Fibroblast of the aortic adventitia (primary cell): ENCODE results near the gene MARCHF4. TPM values are rescaled to one million over a fixed set of nuclear protein-coding genes. Genes with fewer than 3 reads are reported as not detected.

Source experiments
- DNase-seq: peaks from one replicate; pipeline ENCODE4 v3.0.0-alpha.2; 2010; ENCODE audit warnings: low read depth
- H3K4me3 ChIP-seq: 2 replicates; pipeline ENCODE4 v1.5.1; 2011; ENCODE audit warnings: low read depth, mild to moderate bottlenecking, control low read depth, low read length, moderate library complexity
- CTCF ChIP-seq: IDR thresholded peaks from 2 replicates; pipeline ENCODE4 v1.5.1; 2011; ENCODE audit warnings: mild to moderate bottlenecking, low read length, control low read depth, inconsistent platforms; ENCODE audit not compliant: insufficient read depth
- small RNA-seq: library from RNA; depleted of rRNA; stranded (forward); fragments of <200 nt; gene quantifications from one replicate; pipeline ENCODE3, GENCODE V24; 2012
- total RNA-seq: library from RNA; depleted of rRNA; stranded (reverse); fragments of >200 nt; gene quantifications from 2 replicates; pipeline ENCODE4 v1.2.3, GENCODE V29; 2012; ENCODE audit warnings: low replicate concordance

Gene MARCHF4
- total RNA-seq, 1 donor: 1.3 TPM

- no peak overlapping the region for H3K4me3 ChIP-seq
- no peak for DNase-seq
- TF ChIP-seq CTCF: no peak
These were observed 37.0 kb downstream of the MARCHF4 start for GRCh38 chr2:216335252-216335651.

DNA sequence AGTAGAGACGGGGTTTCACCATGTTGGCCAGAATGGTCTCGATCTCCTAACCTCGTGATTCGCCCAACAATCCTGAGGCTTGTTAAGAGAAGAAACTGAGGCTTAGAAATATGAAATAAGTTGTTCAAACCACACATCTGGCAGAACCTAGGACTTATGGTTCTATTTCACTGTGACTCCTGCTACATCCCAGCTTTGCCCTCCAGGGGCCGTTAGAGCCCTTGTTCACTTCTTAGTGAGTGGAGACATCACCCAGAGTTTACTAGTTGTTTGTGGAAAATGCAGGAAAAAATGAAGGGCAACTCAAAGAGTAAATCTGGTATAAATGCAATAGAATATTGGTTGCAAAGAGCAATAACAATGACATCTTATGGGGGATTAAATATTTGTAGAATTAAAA is 43.9 kb downstream of the MARCHF4 start:
- no peak overlapping the region for H3K4me3 ChIP-seq
- peak; percentile 55 for TF ChIP-seq CTCF
- peak; percentile 56 for DNase-seq

GRCh38 chr2:216327447-216327935 is 44.8 kb downstream of the MARCHF4 start:
- TF ChIP-seq CTCF: no peak
- no peak overlapping the region for H3K4me3 ChIP-seq
- DNase-seq: no peak

Small RNAs within 50 kb of the gene (small RNA-seq; reads per million reads assigned to genes)
- gene RF00019: not detected

Other genes with a start within 250 kb of the MARCHF4 start
- 20.6 and 32.8 TPM in 2 replicates for gene SMARCAL1, start 40.0 kb upstream of the MARCHF4 start, total RNA-seq
- 1,513 and 2,231 TPM in 2 replicates for gene RPL37A, start 126.4 kb upstream of the MARCHF4 start, total RNA-seq